Measurements from ENCODE around the gene RELT. TPM values are rescaled to one million over a fixed set of nuclear protein-coding genes. Genes with fewer than 3 reads are reported as not detected.
"Not testable (repeated sequence)": the region's sequence is repeated elsewhere in the genome, so short reads cannot be mapped to it uniquely, and the experiment has no call there.

The RELT gene
- total RNA-seq, 2 experiments from 2014 or later, result 21.5 to 30.8 TPM

GRCh38 chr11:73429121-73429750 is 53.0 kb downstream of the RELT start:
- no peak overlapping the region for H3K4me3 ChIP-seq (ENCODE audit: low read depth, low read length, poor library complexity, severe bottlenecking)
- no peak overlapping the region for H3K4me2 ChIP-seq (ENCODE audit: low read length)
- ChIA-PET POLR2A (interaction anchor here (0.9 kb wide), 1 partner anchor 30 kb away, joined by 4 read pairs; no protein-coding TSS in a partner anchor), CTCF (ENCODE audit: unreplicated experiment) (interaction anchor here (0.6 kb wide), 1 partner anchor 215 kb away, joined by 3 read pairs; no protein-coding TSS in a partner anchor)
- no peaks in the 10 kb centered on the region for H3K4me1 ChIP-seq (ENCODE audit: insufficient read depth, low read length, poor library complexity, severe bottlenecking)
- no peak for TF ChIP-seq EZH2phosphoT487 (IDR thresholded peaks at IDR 0.05; ENCODE audit: borderline replicate concordance, low read depth, low read length)
- TF ChIP-seq CTCF (conservative IDR thresholded peaks at IDR 0.05; ENCODE audit: low read length), result no peak
- no peaks in the 10 kb centered on the region for H3K9me3 ChIP-seq (ENCODE audit: low read length)
- no peak overlapping the region for H2AFZ ChIP-seq (ENCODE audit: low read length)
- H3K79me2 ChIP-seq (ENCODE audit: insufficient read depth, low read depth, low read length), result no peaks in the 10 kb centered on the region
- no peak for DNase-seq (ENCODE audit: low spot score)
- no peak overlapping the region for H3K27ac ChIP-seq (ENCODE audit: low read depth, low read length, poor library complexity, severe bottlenecking)
- BruUV-seq (replicated peaks), result no TSS peak
- H3K36me3 ChIP-seq (ENCODE audit: insufficient read depth, low read length), result no peaks in the 10 kb centered on the region
- intact Hi-C loops (cut with micrococcal nuclease; ENCODE audit: unreplicated experiment), result no loop called here
- no peaks in the 10 kb centered on the region for H4K20me1 ChIP-seq (ENCODE audit: insufficient read depth, low read length)
- H3K9me2 ChIP-seq (ENCODE audit: insufficient read depth, low read length), result no peaks in the 10 kb centered on the region

GRCh38 chr11:73430326-73430725 is 54.1 kb downstream of the RELT start:
- no peak overlapping the region for H3K27ac ChIP-seq (ENCODE audit: low read depth, low read length, poor library complexity, severe bottlenecking)
- no peak for DNase-seq (ENCODE audit: low spot score)
- no peaks in the 10 kb centered on the region for H3K36me3 ChIP-seq (ENCODE audit: insufficient read depth, low read length)
- no peak overlapping the region for H2AFZ ChIP-seq (ENCODE audit: low read length)
- intact Hi-C loops (cut with micrococcal nuclease; ENCODE audit: unreplicated experiment), result no loop called here
- H3K9me2 ChIP-seq (ENCODE audit: insufficient read depth, low read length), result no peaks in the 10 kb centered on the region
- H4K20me1 ChIP-seq (ENCODE audit: insufficient read depth, low read length), result no peaks in the 10 kb centered on the region
- no peak overlapping the region for H3K4me3 ChIP-seq (ENCODE audit: low read depth, low read length, poor library complexity, severe bottlenecking)
- no TSS peak for BruUV-seq (replicated peaks)
- ChIA-PET POLR2A (interaction anchor here (0.7 kb wide), 1 partner anchor 127 kb away, joined by 3 read pairs; no protein-coding TSS in a partner anchor), CTCF (ENCODE audit: unreplicated experiment) (no interaction called here)
- no peaks in the 10 kb centered on the region for H3K9me3 ChIP-seq (ENCODE audit: low read length)
- no peaks in the 10 kb centered on the region for H3K4me1 ChIP-seq (ENCODE audit: insufficient read depth, low read length, poor library complexity, severe bottlenecking)
- no peak for TF ChIP-seq EZH2phosphoT487 (IDR thresholded peaks at IDR 0.05; ENCODE audit: borderline replicate concordance, low read depth, low read length)
- no peak for TF ChIP-seq CTCF (conservative IDR thresholded peaks at IDR 0.05; ENCODE audit: low read length)
- H3K4me2 ChIP-seq (ENCODE audit: low read length), result no peak overlapping the region
- no peaks in the 10 kb centered on the region for H3K79me2 ChIP-seq (ENCODE audit: insufficient read depth, low read depth, low read length)

GRCh38 chr11:73431396-73431795 is 55.2 kb downstream of the RELT start:
- H3K36me3 ChIP-seq (ENCODE audit: insufficient read depth, low read length), result no peaks in the 10 kb centered on the region
- no peaks in the 10 kb centered on the region for H3K79me2 ChIP-seq (ENCODE audit: insufficient read depth, low read depth, low read length)
- no peaks in the 10 kb centered on the region for H3K4me1 ChIP-seq (ENCODE audit: insufficient read depth, low read length, poor library complexity, severe bottlenecking)
- H3K9me2 ChIP-seq (ENCODE audit: insufficient read depth, low read length), result no peaks in the 10 kb centered on the region
- DNase-seq (ENCODE audit: low spot score), result no peak
- no peaks in the 10 kb centered on the region for H4K20me1 ChIP-seq (ENCODE audit: insufficient read depth, low read length)
- ChIA-PET POLR2A (interaction anchor here (0.7 kb wide), 1 partner anchor 25 kb away, joined by 4 read pairs; no protein-coding TSS in a partner anchor), CTCF (ENCODE audit: unreplicated experiment) (no interaction called here)
- H2AFZ ChIP-seq (ENCODE audit: low read length), result no peak overlapping the region
- H3K9me3 ChIP-seq (ENCODE audit: low read length), result no peaks in the 10 kb centered on the region
- H3K4me2 ChIP-seq (ENCODE audit: low read length), result no peak overlapping the region
- TF ChIP-seq EZH2phosphoT487 (IDR thresholded peaks at IDR 0.05; ENCODE audit: borderline replicate concordance, low read depth, low read length), result no peak
- TF ChIP-seq CTCF (conservative IDR thresholded peaks at IDR 0.05; ENCODE audit: low read length), result no peak
- no peak overlapping the region for H3K27ac ChIP-seq (ENCODE audit: low read depth, low read length, poor library complexity, severe bottlenecking)
- H3K4me3 ChIP-seq (ENCODE audit: low read depth, low read length, poor library complexity, severe bottlenecking), result no peak overlapping the region
- no TSS peak for BruUV-seq (replicated peaks)
- intact Hi-C loops (cut with micrococcal nuclease; ENCODE audit: unreplicated experiment), result no loop called here

- H3K4me2 ChIP-seq (ENCODE audit: low read length); intact Hi-C loops (cut with micrococcal nuclease; ENCODE audit: unreplicated experiment); H3K9me2 ChIP-seq (ENCODE audit: insufficient read depth, low read length); H4K20me1 ChIP-seq (ENCODE audit: insufficient read depth, low read length); H3K36me3 ChIP-seq (ENCODE audit: insufficient read depth, low read length); DNase-seq (ENCODE audit: low spot score); H3K27ac ChIP-seq (ENCODE audit: low read depth, low read length, poor library complexity, severe bottlenecking); H2AFZ ChIP-seq (ENCODE audit: low read length); BruUV-seq (replicated peaks); H3K79me2 ChIP-seq (ENCODE audit: insufficient read depth, low read depth, low read length); H3K4me1 ChIP-seq (ENCODE audit: insufficient read depth, low read length, poor library complexity, severe bottlenecking); CTCF ChIA-PET (ENCODE audit: unreplicated experiment); H3K4me3 ChIP-seq (ENCODE audit: low read depth, low read length, poor library complexity, severe bottlenecking); H3K9me3 ChIP-seq (ENCODE audit: low read length): not testable (repeated sequence)
- POLR2A ChIA-PET, result interaction anchor here (1.2 to 1.5 kb wide), 2 partner anchors 13 to 28 kb away, joined by 3 read pairs; no protein-coding TSS in a partner anchor
Observed at GRCh38 chr11:73436859-73437258, 60.7 kb downstream of the RELT start.
